IPS-15b (cell line): ENCODE measurements around the gene MRTFA.

Experiments used
- H3K27me3 ChIP-seq: one replicate; pipeline ENCODE4 v1.6.1; 2013; ENCODE audit warnings: low read length; ENCODE audit not compliant: control insufficient read depth, insufficient read depth
- H3K36me3 ChIP-seq: one replicate; pipeline ENCODE4 v1.6.1; 2013; ENCODE audit warnings: low read length; ENCODE audit not compliant: control insufficient read depth, insufficient read depth
- H3K4me1 ChIP-seq: one replicate; pipeline ENCODE4 v1.6.1; 2013; ENCODE audit warnings: mild to moderate bottlenecking, low read length; ENCODE audit not compliant: control insufficient read depth, insufficient read depth
- H3K4me3 ChIP-seq: one replicate; pipeline ENCODE4 v1.5.1; 2013; ENCODE audit warnings: low read depth, low read length
- H3K9ac ChIP-seq: one replicate; pipeline ENCODE4 v1.6.1; 2013; ENCODE audit warnings: low read depth, mild to moderate bottlenecking, low read length
- H3K9me3 ChIP-seq: one replicate; pipeline ENCODE4 v1.6.1; 2013; ENCODE audit warnings: mild to moderate bottlenecking, low read length; ENCODE audit not compliant: control insufficient read depth, insufficient read depth

MRTFA gene

DNA sequence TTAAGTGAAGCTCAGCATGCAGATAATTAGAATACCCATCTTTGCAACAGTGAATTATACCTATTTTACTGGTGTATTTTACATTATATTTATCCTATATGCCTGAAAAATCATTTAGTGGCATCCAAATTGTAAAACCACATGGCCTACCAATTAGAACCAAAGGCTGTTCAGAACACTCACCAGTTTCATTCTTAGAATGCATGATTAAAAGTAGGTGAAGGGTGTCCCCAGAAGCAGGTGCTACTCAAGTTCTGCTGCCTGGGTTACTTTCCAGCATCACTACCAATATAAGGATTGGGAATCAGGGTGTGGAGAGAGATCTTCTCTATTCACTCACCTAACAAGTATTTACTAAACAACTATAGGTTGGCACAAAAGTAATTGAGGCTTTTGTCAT, 162.8 kb downstream of the MRTFA start:
- Histone ChIP-seq H3K36me3 (no peaks in the 10 kb centered on the region), H3K4me1 (peaks cover 28% of the 10 kb centered on the region), H3K9me3 (no peaks in the 10 kb centered on the region), H3K27me3 (no peaks in the 10 kb centered on the region), H3K9ac (no peak overlapping the region), H3K4me3 (no peak overlapping the region)

DNA sequence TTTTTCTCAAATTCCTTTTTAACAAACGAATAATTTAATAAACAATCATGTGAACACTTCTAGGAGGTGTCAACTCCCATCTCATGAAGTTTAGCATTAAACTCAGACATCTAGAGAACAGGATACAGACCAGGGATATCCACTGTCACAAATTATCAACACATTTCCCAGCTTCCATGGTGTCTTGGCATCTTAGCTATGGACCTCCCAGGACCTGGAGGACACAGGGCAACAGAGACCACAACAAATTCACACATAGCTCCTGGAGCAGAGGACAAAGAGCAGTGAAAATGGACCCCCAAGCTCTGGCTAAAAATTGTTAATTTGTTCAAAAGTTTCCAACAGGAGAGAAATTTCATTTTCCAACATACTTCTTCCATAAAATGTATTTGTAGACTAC, 163.9 kb downstream of the MRTFA start:
- H3K36me3 ChIP-seq: no peaks in the 10 kb centered on the region
- H3K9me3 ChIP-seq: no peaks in the 10 kb centered on the region
- H3K4me3 ChIP-seq: no peak overlapping the region
- H3K4me1 ChIP-seq: peaks cover 22% of the 10 kb centered on the region
- H3K27me3 ChIP-seq: no peaks in the 10 kb centered on the region
- H3K9ac ChIP-seq: no peak overlapping the region

DNA sequence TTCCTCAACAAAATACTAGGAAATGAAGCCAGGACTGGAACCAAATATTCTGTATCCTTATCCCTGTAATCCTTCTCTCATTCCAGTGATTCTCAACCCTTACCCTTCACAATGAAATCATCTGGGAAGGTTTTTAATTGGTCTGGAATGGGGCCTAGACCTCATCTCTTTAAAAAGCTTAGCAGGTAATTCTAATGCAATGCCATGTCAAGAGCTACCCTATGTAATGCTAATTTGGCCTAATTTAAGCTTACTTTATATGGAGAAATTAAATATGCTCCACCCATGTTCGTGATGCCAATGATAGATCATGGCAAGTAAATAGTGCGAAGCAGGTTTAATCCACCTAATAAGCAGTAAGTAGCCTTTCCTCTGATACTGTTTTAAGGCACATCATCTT, 164.5 kb downstream of the MRTFA start:
- Histone ChIP-seq H3K9ac (no peak overlapping the region), H3K36me3 (no peaks in the 10 kb centered on the region), H3K9me3 (no peaks in the 10 kb centered on the region), H3K4me3 (no peak overlapping the region), H3K4me1 (peaks cover 18% of the 10 kb centered on the region), H3K27me3 (no peaks in the 10 kb centered on the region)

DNA sequence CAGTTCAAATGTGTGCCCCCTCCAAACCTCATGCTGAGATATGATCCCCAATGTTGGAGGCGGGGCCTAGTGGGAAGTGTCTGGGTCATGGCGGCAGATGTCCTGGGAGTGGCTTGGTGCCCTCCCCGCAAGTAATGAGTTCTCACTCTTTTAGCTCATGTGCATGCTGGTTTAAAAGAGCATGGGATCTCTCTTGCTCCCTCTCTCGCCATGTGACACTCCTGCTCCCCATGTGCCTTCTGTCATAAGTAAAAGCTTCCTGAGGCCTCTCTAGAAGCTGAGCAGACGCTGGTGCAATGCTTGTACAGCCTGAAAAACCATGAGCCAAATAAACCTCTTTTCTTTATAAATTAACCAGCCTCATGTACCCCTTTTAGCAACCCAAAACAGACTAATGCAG, 167.3 kb downstream of the MRTFA start:
- Histone ChIP-seq H3K36me3 (no peaks in the 10 kb centered on the region), H3K9ac (no peak overlapping the region), H3K4me3 (no peak overlapping the region), H3K27me3 (no peaks in the 10 kb centered on the region), H3K9me3 (no peaks in the 10 kb centered on the region), H3K4me1 (peaks cover 18% of the 10 kb centered on the region)

DNA sequence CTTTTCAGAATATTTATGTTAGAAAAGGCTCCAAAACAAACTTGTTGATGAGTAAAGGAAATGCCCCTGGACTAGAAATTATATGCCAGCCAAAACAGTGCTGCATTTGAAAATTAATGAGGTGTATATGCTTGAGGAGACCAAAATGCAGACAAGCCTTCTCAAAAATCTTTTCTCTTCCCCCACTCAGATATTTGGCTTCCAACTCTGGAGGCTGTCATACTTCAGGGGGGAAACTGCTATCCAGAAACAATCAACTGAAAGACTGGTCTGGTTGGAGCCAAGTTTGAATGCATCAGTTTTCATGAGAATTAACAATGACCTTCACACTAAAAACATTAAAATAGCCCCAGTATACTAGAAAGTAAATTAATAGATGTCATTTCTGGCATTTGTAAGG, 167.9 kb downstream of the MRTFA start:
- no peaks in the 10 kb centered on the region for H3K27me3 ChIP-seq
- no peaks in the 10 kb centered on the region for H3K9me3 ChIP-seq
- H3K4me1 ChIP-seq: peaks cover 18% of the 10 kb centered on the region
- no peaks in the 10 kb centered on the region for H3K36me3 ChIP-seq
- no peak overlapping the region for H3K9ac ChIP-seq
- no peak overlapping the region for H3K4me3 ChIP-seq

DNA sequence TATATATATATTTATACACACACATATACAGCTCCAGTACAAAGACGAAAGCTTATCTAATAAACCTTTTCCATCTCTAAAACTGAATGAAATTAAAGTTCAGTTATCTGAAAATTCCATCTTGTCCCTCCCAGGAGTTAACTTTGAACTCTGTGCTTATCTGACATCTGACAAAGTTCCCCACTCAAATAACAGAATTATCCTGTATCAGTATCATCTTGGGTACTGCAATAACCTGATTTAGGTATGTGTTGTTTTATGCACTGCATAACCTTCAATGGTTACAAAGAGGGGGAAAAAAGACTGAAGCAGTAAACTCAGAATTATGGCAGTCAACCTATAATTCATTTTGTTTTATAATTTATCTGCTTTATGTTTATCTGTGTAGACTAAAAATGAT, 169.5 kb downstream of the MRTFA start:
- no peak overlapping the region for H3K4me3 ChIP-seq
- no peaks in the 10 kb centered on the region for H3K36me3 ChIP-seq
- H3K4me1 ChIP-seq: peaks cover 8% of the 10 kb centered on the region
- H3K9me3 ChIP-seq: no peaks in the 10 kb centered on the region
- H3K9ac ChIP-seq: no peak overlapping the region
- no peaks in the 10 kb centered on the region for H3K27me3 ChIP-seq

DNA sequence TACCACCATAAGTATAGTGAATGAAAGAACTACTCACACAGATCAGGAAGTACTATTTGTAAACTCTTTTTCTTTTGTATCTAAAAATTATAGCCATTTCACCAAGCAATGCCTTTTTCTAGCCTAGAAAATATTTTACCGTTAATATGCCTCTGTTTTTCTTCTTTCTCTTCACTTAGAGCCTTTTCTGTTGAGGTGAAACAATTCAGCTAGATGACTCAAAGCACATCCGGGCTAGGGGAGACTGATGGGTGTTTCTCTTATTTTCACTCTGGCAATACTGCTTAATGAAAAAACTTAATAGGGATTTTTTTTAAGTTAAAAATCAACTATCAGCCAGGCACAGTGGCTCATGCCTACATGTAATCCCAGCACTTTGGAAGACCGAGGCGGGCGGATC, 172.8 kb downstream of the MRTFA start:
- Histone ChIP-seq H3K4me1 (peaks cover 2% of the 10 kb centered on the region), H3K27me3 (no peaks in the 10 kb centered on the region), H3K36me3 (no peaks in the 10 kb centered on the region), H3K9ac (no peak overlapping the region), H3K4me3 (no peak overlapping the region), H3K9me3 (no peaks in the 10 kb centered on the region)

DNA sequence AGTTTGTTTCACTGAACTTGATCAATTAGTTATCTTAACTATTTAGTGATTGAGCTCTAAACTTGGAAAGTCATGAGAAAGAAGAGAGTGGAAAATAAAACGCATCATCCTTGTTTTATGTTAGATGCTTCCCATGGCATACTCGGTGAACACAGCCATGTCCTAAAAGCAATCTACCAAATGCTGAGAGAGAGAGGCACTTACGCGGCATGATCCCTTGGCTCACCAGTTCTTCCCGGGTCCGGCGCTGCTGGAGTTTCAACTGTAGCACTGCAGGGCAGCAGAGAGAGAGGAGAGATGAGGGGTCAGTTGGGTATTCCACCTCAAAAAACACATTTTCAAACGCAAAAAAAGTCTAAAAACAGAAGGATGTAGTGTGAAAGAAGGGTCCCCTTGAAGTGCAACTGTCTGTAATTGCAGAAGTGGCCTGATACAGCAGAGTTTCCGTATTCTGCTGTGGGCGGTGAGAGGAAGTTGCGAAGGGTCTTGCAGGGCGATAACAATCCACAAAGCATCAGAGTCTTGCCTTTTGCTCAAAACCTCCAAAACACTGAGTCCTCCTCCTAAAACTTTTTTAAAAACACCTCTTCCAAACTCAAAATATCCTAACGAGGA, 173.4 kb downstream of the MRTFA start:
- Histone ChIP-seq H3K9me3 (no peaks in the 10 kb centered on the region), H3K4me1 (no peaks in the 10 kb centered on the region), H3K36me3 (no peaks in the 10 kb centered on the region), H3K27me3 (no peaks in the 10 kb centered on the region), H3K4me3 (no peak overlapping the region), H3K9ac (no peak overlapping the region)

DNA sequence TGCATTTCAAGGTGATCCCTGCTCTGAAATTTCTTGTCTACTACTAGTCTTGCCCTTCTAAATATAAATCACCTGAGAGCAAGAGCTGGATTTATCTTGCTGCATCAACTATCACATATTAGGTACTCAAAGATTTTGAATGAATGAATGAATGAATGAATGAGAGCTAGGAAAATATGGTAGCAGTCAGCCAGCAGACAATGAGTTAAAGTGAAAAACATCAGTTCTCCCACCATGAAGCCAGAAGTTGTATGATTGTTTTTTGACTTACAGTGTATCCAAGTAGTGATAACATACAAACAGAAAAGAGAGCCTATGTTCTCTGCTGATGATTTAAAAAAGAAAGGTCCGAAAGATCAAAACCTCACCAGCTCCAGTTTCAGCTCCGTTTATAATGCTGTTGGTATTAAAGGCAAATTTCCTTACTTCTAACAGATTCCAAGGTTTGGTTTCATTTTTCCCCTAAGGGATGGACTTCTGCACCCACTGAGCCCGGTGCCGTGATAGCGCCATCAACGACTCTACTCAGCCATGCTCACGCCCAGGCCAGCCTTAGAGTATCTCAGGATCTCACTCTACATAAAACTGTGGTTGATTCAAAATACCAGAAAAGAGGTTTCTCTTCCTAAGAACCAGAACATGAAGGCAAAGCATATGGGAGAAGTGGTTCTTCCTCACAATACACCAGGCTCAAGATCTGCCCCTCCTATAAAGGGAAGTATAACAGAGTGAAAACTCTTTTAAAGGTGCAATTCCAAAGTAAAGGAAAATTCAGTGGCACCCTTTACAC, 174.1 kb downstream of the MRTFA start:
- Histone ChIP-seq H3K4me3 (no peak overlapping the region), H3K9ac (no peak overlapping the region), H3K36me3 (no peaks in the 10 kb centered on the region), H3K27me3 (no peaks in the 10 kb centered on the region), H3K9me3 (no peaks in the 10 kb centered on the region), H3K4me1 (no peaks in the 10 kb centered on the region)

DNA sequence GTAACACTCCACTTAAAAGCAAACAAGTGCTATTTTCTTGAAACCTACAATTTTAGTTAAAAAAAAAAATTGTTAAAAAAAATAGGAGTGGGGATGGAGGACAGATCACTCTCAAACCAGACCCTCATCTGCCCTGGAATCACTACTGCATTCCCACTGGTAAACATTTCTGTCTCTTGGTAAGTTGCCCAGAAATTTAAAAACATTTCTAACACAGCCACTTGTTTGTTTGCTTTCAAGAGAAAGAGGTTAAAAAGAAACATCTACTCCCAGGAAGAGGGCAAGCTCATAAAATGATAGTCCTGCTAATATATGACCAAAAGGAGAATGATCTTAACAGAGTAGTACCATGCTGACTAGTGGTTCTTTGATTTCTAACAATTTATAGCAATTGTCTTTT, 182.8 kb downstream of the MRTFA start:
- H3K9me3 ChIP-seq: no peaks in the 10 kb centered on the region
- no peaks in the 10 kb centered on the region for H3K27me3 ChIP-seq
- peaks cover 13% of the 10 kb centered on the region for H3K4me1 ChIP-seq
- H3K9ac ChIP-seq: no peak overlapping the region
- no peaks in the 10 kb centered on the region for H3K36me3 ChIP-seq
- no peak overlapping the region for H3K4me3 ChIP-seq

DNA sequence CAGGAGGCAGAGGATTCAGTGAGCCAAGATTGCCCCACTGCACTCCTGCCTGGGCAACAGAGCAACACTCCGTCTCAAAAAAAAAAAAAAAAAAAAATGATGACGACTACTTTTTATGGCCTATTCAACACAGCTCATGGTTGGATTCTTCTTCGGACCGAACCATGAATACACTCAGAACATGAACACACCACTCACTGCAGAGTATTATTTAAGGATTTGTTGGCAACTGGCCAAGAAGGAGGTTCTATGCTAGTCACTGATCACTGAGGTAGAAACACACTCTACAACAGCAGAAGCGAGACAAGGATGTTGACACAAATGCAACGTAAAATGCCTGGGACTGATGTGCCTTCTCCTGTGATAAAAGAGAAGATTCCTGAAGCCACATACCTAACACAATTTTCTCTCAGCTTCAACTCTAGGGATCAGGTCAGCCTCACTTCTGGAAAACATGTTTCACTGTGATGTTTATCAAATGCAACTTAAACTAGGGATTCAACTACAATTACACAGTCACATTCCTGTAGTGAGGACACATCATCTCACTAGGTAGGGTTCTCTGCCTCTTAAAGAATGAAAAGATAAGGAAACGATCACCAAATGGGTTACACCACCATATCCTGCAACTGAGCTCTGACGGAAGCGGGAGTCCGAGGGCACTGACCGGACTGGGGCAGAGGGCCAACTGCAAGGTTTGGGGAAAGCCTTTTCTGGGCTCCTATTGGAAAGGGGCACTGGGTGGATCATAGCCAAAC, 183.6 kb downstream of the MRTFA start:
- H3K27me3 ChIP-seq: no peaks in the 10 kb centered on the region
- no peaks in the 10 kb centered on the region for H3K9me3 ChIP-seq
- H3K36me3 ChIP-seq: no peaks in the 10 kb centered on the region
- peaks cover 13% of the 10 kb centered on the region for H3K4me1 ChIP-seq
- H3K4me3 ChIP-seq: no peak overlapping the region
- H3K9ac ChIP-seq: no peak overlapping the region

DNA sequence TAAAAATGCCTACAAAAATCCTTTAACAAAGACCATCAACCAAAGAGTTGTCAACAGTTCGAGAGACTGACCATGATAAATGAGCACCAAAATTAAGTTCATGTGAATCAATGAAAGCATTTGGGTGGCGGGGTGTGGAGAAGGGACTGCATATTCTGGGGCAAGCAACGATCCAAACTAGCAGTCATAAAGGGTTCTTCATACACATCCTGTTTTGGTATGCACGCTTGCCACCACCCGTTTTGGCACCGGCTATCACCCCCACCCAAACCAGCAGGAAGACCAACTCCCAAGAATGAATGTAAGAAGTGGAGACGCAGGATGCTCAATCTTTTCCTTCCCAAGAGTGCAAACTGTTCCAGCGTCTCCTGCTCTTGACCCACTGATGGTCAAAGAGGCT, 185.3 kb downstream of the MRTFA start:
- Histone ChIP-seq H3K27me3 (no peaks in the 10 kb centered on the region), H3K36me3 (no peaks in the 10 kb centered on the region), H3K9me3 (no peaks in the 10 kb centered on the region), H3K9ac (no peak overlapping the region), H3K4me1 (peaks cover 13% of the 10 kb centered on the region), H3K4me3 (no peak overlapping the region)
